Osteoblast (primary cell): ENCODE measurements around the gene MED6. TPM values are rescaled to one million over a fixed set of nuclear protein-coding genes. Genes with fewer than 3 reads are reported as not detected.

Source experiments
- DNase-seq: peaks from one replicate; pipeline ENCODE4 v3.0.0; 2011; ENCODE audit warnings: low spot score, mixed read lengths; ENCODE audit not compliant: insufficient read length; ENCODE audit errors: missing footprints
- H2AFZ ChIP-seq: 2 replicates; pipeline ENCODE4 v1.6.0; 2011; ENCODE audit warnings: mild to moderate bottlenecking, low read length
- H3K27ac ChIP-seq: 2 replicates; pipeline ENCODE4 v1.5.1; 2011; ENCODE audit warnings: mild to moderate bottlenecking, low read depth, low read length, moderate library complexity
- H3K27me3 ChIP-seq: 2 replicates; pipeline ENCODE4 v1.6.0; 2012; ENCODE audit warnings: mild to moderate bottlenecking, control low read depth, inconsistent platforms, low read length, moderate library complexity; ENCODE audit not compliant: insufficient read depth
- H3K36me3 ChIP-seq: 2 replicates; pipeline ENCODE4 v1.5.1; 2011; ENCODE audit warnings: mild to moderate bottlenecking, low read length, control low read depth, moderate library complexity; ENCODE audit not compliant: insufficient read depth
- H3K4me1 ChIP-seq: 2 replicates; pipeline ENCODE4 v1.5.1; 2011; ENCODE audit warnings: mild to moderate bottlenecking, low read length, control low read depth, moderate library complexity; ENCODE audit not compliant: insufficient read depth
- H3K4me2 ChIP-seq: 2 replicates; pipeline ENCODE4 v1.6.0; 2011; ENCODE audit warnings: mild to moderate bottlenecking, low read length; ENCODE audit not compliant: insufficient read depth
- H3K4me3 ChIP-seq: fragments of 200-600 bp; sonication (generic); 3 replicates; pipeline ENCODE4 v1.5.1; 2012; ENCODE audit warnings: mild to moderate bottlenecking, low read length, inconsistent platforms; ENCODE audit not compliant: insufficient read depth
- H3K79me2 ChIP-seq: 2 replicates; pipeline ENCODE4 v1.6.0; 2012; ENCODE audit warnings: mild to moderate bottlenecking, low read length, control low read depth, inconsistent platforms; ENCODE audit not compliant: insufficient read depth
- H3K9me3 ChIP-seq: 2 replicates; pipeline ENCODE4 v1.5.1; 2011; ENCODE audit warnings: low read depth, low read length, control low read depth
- H4K20me1 ChIP-seq: 2 replicates; pipeline ENCODE4 v1.6.0; 2012; ENCODE audit warnings: mild to moderate bottlenecking, low read length, control low read depth; ENCODE audit not compliant: insufficient read depth
- CTCF ChIP-seq: IDR thresholded peaks from 2 replicates; pipeline ENCODE4 v1.5.1; 2011; ENCODE audit warnings: mild to moderate bottlenecking, low read depth, low read length, moderate library complexity; ENCODE audit errors: extremely low read depth
- small RNA-seq: library from RNA; depleted of rRNA; stranded (forward); fragments of <200 nt; gene quantifications from one replicate; pipeline ENCODE3, GENCODE V24; 2012
- total RNA-seq: library from RNA; depleted of rRNA; stranded (reverse); fragments of >200 nt; gene quantifications from 2 replicates; pipeline ENCODE4 v1.2.3, GENCODE V29; 2012

MED6 gene
- total RNA-seq, 1 donor = 32.2 TPM

DNA sequence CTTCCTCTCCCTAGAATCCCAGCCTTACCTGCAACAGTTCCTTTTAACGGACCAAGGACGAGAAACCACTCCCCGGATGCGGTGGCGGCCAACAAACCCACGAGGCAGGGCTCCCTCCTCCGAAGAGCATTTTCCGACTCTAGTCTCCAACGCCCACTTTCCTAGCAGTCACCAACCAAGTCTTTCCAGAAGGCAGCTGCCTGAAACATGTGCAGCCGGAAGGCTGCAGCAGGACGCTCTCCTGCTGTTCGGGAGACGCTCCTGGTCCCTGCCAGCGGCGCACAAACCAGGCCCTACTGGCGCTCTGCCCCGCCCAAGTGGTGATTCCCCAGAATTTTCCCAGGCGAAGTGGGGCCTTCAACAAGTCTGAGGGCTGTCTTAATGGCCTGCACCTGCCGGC is 44.6 kb downstream of the MED6 start:
- Histone ChIP-seq H3K4me2 (peak overlapping the region; percentile 81), H2AFZ (peak overlapping the region; percentile 89), H4K20me1 (no peaks in the 10 kb centered on the region), H3K9me3 (no peaks in the 10 kb centered on the region), H3K79me2 (no peaks in the 10 kb centered on the region), H3K4me3 (peak overlapping the region; percentile 60), H3K27me3 (no peaks in the 10 kb centered on the region), H3K27ac (no peak overlapping the region), H3K4me1 (peaks cover 3% of the 10 kb centered on the region), H3K36me3 (no peaks in the 10 kb centered on the region)
- DNase-seq = peak; percentile 49
- no peak for TF ChIP-seq CTCF

DNA sequence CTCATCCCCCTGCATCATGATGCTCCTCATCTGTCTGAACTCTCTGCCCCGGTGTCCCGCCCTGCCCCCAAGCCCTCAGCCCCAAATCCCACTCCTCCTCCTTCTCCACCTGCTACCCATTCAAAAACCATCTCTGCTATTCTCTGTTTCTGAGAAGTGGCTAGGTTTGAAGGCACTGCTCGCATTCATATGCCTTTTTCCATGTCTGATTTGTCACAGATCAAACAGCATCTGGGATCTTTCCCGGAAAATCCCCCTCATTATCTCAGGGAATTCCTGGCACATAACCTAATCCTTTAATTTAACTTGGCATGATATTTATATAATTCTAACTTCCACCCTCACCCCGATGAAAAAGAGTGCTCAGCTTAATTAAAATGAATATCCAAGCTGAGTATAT is 62.4 kb downstream of the MED6 start:
- Histone ChIP-seq H3K27ac (no peak overlapping the region), H3K36me3 (no peaks in the 10 kb centered on the region), H3K4me1 (no peaks in the 10 kb centered on the region)

DNA sequence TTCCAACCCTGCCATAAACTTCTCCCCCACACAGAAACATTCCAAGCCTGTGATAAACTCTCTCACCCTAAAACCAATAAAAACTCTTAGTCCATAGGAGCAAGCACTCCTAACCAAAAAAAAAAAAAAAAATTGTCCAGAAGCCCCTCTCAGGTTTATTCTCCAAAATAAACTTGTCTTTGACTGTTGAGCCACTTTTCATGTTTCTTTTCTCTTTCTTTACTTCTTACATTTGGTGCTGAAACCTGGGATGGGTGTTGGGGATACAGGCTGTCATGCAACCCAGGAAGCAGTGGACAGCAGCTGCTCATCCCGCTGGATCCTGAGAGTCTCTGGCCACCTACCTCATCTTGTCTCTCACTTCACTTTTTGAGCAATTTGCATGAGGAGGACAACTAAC is 63.6 kb downstream of the MED6 start:
- Histone ChIP-seq H3K4me2 (no peak overlapping the region), H4K20me1 (no peaks in the 10 kb centered on the region), H3K79me2 (no peaks in the 10 kb centered on the region), H3K4me1 (no peaks in the 10 kb centered on the region), H2AFZ (no peak overlapping the region), H3K27me3 (no peaks in the 10 kb centered on the region), H3K36me3 (no peaks in the 10 kb centered on the region), H3K4me3 (no peak overlapping the region), H3K9me3 (no peaks in the 10 kb centered on the region), H3K27ac (no peak overlapping the region)
- DNase-seq = no peak
- TF ChIP-seq CTCF = no peak

More for the DNA sequence above, 62.4 kb downstream of the MED6 start:
- H3K4me3 ChIP-seq = no peak overlapping the region
- no peak for TF ChIP-seq CTCF
- no peak overlapping the region for H3K4me2 ChIP-seq
- no peaks in the 10 kb centered on the region for H3K9me3 ChIP-seq
- no peaks in the 10 kb centered on the region for H3K79me2 ChIP-seq
- H2AFZ ChIP-seq = no peak overlapping the region
- H3K27me3 ChIP-seq = no peaks in the 10 kb centered on the region
- no peak for DNase-seq
- no peaks in the 10 kb centered on the region for H4K20me1 ChIP-seq

- Histone ChIP-seq H2AFZ (no peak within 1 kb of the TSS), H3K27me3 (no peaks in the 10 kb centered on the region), H3K4me3 (no peak within 1 kb of the TSS), H3K9me3 (no peaks in the 10 kb centered on the region), H3K4me1 (no peaks in the 10 kb centered on the region), H3K27ac (no peak within 1 kb of the TSS), H3K79me2 (no peaks in the 10 kb centered on the region), H4K20me1 (no peaks in the 10 kb centered on the region), H3K36me3 (no peaks in the 10 kb centered on the region), H3K4me2 (no peak within 1 kb of the TSS)
- no peak for DNase-seq
- no peak for TF ChIP-seq CTCF
Measured at GRCh38 chr14:70534904-70535303, 65.6 kb downstream of the MED6 start, which contains the start of gene ADAM20. Gene ADAM20, minus strand, starts transcription at chr14:70535004. Its CDS starts 10,247 bp downstream, at chr14:70524757.

Small RNA genes lying within 50 kb of the gene (small RNA-seq; reads per million reads assigned to genes)
- not detected for gene RN7SL77P

Other genes starting within 250 kb of the MED6 start
- 23.5 and 24.8 TPM in 2 replicates for gene COX16, start 241.0 kb downstream of the MED6 start, total RNA-seq
- 21.0 and 21.8 TPM in 2 replicates for gene SYNJ2BP, start 183.6 kb downstream of the MED6 start, total RNA-seq
- under 0.01 TPM in 1 of 2 replicates, not detected in the other for gene ADAM21, start 148.5 kb downstream of the MED6 start, total RNA-seq
- 1.5 and 1.8 TPM in 2 replicates for gene ADAM20, start 65.7 kb downstream of the MED6 start, total RNA-seq
- gene TTC9, start 41.3 kb upstream of the MED6 start, total RNA-seq = 0.29 and 0.36 TPM in 2 replicates
- gene MAP3K9, start 208.9 kb upstream of the MED6 start, total RNA-seq = under 0.01 TPM in 2 replicates